ENCODE data around the gene SMG1. TPM values are rescaled to one million over a fixed set of nuclear protein-coding genes. Genes with fewer than 3 reads are reported as not detected.
"Not testable (repeated sequence)": the region's sequence is repeated elsewhere in the genome, so short reads cannot be mapped to it uniquely, and the experiment has no call there.

SMG1 gene
- total and polyA plus RNA-seq, 2 donors (not counting 1 experiment from before 2014, with no cell fraction given), result 30.1 to 101 TPM

DNA sequence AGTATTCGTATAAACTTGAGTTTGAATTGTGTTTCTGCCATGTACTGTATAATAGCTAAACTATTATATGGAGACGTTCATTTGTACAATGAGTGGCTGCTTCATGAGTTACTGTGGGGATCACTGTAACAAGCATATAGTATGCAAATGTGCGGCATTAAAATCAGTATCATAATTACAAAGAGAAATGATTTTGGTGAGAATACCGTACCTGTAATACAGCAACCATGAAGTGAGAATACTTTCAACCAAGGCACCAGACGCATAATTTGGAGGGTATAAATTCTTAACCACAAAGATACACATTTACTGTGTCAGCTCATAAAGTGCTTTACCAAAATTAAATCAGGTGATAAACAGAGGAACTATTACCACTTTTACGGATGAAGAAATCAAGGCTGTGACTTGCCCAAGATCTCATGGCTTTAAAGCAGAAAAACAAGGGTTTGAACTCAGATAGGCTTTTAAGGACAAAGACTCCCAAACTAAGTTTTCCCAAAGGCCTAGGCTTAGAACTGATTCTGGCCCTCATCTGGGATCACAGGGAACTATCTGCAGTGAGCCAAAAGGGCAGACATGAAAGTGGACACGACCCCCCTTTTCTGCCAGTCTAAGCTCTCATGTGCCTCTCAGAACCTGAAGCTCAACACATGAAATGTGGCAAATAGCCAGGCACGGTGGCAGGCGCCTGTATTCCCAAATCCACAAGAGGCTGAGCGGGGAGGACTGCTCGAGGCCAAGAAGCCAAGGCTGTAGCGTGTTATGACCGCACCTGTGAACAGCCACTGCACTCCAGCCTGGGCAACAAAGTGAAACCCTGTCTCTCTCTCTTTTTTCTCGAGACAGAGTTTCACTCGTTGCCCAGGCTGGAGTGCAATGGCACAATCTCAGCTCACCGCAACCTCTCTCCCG, 142.5 kb downstream of the SMG1 start:
- Histone ChIP-seq H4K20me1 (ENCODE audit: control insufficient read depth, extremely low read depth, insufficient read depth, low read length) (peaks cover 10% of the 10 kb centered on the region), H3K9ac (ENCODE audit: insufficient read depth, low read length) (no peak overlapping the region), H3K36me3 (ENCODE audit: control insufficient read depth, insufficient read depth, low read length) (peaks cover 16% of the 10 kb centered on the region), H3K9me3 (ENCODE audit: control insufficient read depth, insufficient read depth, low read depth, low read length) (no peaks in the 10 kb centered on the region), H2AFZ (ENCODE audit: low read length) (no peak overlapping the region), H3K4me3 (replicated peaks in 1 of 4; ENCODE audit: control extremely low read depth in 1 of 4, insufficient read depth in 1 of 4, low read depth in 3 of 4, low read length in 4 of 4) (no peak overlapping the region), H3K4me1 (ENCODE audit: control insufficient read depth, extremely low read depth, insufficient read depth, low read length) (peaks cover 11% of the 10 kb centered on the region), H3K27me3 (ENCODE audit: control insufficient read depth, insufficient read depth, low read length) (no peaks in the 10 kb centered on the region), H3K4me2 (ENCODE audit: extremely low read depth, insufficient read depth, low read length) (no peak overlapping the region), H3K27ac (ENCODE audit: insufficient read depth, low read length) (no peak overlapping the region), H3K79me2 (ENCODE audit: control insufficient read depth, insufficient read depth, low read length) (peaks cover 56% of the 10 kb centered on the region)
- no peak for DNase-seq (ENCODE audit: low read depth in 2 of 2)
- TF ChIP-seq, protein P1, sequence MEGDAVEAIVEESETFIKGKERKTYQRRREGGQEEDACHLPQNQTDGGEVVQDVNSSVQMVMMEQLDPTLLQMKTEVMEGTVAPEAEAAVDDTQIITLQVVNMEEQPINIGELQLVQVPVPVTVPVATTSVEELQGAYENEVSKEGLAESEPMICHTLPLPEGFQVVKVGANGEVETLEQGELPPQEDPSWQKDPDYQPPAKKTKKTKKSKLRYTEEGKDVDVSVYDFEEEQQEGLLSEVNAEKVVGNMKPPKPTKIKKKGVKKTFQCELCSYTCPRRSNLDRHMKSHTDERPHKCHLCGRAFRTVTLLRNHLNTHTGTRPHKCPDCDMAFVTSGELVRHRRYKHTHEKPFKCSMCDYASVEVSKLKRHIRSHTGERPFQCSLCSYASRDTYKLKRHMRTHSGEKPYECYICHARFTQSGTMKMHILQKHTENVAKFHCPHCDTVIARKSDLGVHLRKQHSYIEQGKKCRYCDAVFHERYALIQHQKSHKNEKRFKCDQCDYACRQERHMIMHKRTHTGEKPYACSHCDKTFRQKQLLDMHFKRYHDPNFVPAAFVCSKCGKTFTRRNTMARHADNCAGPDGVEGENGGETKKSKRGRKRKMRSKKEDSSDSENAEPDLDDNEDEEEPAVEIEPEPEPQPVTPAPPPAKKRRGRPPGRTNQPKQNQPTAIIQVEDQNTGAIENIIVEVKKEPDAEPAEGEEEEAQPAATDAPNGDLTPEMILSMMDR (conservative IDR thresholded peaks at IDR 0.05 in 1 of 2, IDR thresholded peaks at IDR 0.05 in 1 of 2; ENCODE audit: low read depth in 1 of 2, low read length in 2 of 2), result no peak
- no peak for TF ChIP-seq EZH2 (IDR thresholded peaks at IDR 0.05; ENCODE audit: low read length, missing control alignments)

DNA sequence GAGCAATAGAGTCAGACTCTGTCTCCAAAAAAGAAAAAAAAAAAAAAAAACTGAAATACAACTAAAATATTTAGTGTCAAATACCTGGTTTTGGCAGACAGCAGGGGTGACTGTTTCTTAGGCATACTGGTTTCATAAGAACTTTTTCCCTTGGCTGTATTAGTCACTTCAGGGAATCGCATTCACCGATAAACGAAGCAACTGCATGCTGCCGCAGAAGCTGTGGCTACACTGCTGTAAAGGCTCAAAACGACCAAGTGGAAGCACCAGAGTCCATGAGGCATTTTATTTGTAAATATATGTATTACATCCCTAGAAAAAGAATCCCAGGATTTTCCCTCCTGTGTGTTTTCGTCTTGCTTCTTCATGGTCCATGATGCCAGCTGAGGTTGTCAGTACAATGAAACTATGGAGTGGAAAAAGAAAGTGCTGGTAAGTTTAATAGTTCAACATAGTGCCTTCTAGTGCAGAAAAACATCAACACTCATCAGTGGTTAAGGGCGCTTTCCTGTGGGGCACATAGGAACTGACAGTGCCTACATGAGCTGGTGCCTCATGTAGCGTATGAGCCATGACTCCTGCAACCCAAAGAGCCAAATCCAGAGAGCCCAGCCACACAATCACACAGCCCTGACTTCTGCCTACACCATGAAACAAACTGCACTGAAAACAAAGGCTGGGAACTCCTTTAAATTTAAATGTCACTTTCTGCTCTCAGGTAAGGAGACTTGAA, 143.3 kb downstream of the SMG1 start:
- Histone ChIP-seq H3K9me3 (ENCODE audit: control insufficient read depth, insufficient read depth, low read depth, low read length) (no peaks in the 10 kb centered on the region), H3K4me2 (ENCODE audit: extremely low read depth, insufficient read depth, low read length) (no peak overlapping the region), H3K4me1 (ENCODE audit: control insufficient read depth, extremely low read depth, insufficient read depth, low read length) (peaks cover 7% of the 10 kb centered on the region), H3K27ac (ENCODE audit: insufficient read depth, low read length) (no peak overlapping the region), H2AFZ (ENCODE audit: low read length) (no peak overlapping the region), H3K4me3 (replicated peaks in 1 of 4; ENCODE audit: control extremely low read depth in 1 of 4, insufficient read depth in 1 of 4, low read depth in 3 of 4, low read length in 4 of 4) (no peak overlapping the region), H3K9ac (ENCODE audit: insufficient read depth, low read length) (no peak overlapping the region), H3K36me3 (ENCODE audit: control insufficient read depth, insufficient read depth, low read length) (peaks cover 16% of the 10 kb centered on the region), H3K79me2 (ENCODE audit: control insufficient read depth, insufficient read depth, low read length) (peaks cover 47% of the 10 kb centered on the region), H4K20me1 (ENCODE audit: control insufficient read depth, extremely low read depth, insufficient read depth, low read length) (peaks cover 9% of the 10 kb centered on the region), H3K27me3 (ENCODE audit: control insufficient read depth, insufficient read depth, low read length) (no peaks in the 10 kb centered on the region)
- no peak for DNase-seq (ENCODE audit: low read depth in 2 of 2)
- TF ChIP-seq, protein P1 (conservative IDR thresholded peaks at IDR 0.05 in 1 of 2, IDR thresholded peaks at IDR 0.05 in 1 of 2; ENCODE audit: low read depth in 1 of 2, low read length in 2 of 2), result no peak
- TF ChIP-seq EZH2 (IDR thresholded peaks at IDR 0.05; ENCODE audit: low read length, missing control alignments), result no peak

DNA sequence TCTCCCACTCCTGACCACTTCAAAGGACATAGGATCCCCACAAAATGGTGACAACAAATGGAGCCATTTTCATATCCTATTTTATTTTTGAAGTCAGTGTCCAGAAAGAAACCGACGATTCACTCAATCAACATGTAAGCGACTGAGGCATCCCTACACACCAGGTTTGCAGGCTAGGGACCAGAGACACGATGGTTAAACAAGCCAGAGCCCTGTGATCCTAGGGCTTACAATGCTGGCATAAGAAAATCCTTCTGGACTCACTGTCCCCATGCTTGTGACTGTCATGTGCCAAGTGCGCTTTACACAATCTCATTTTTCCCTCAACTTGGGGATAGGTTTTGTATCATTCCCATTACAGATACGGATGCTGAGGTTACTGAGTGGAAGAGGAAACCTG, 145.0 kb downstream of the SMG1 start:
- H2AFZ ChIP-seq (ENCODE audit: low read length); H3K27me3 ChIP-seq (ENCODE audit: control insufficient read depth, insufficient read depth, low read length); H3K4me3 ChIP-seq (replicated peaks in 1 of 4; ENCODE audit: control extremely low read depth in 1 of 4, insufficient read depth in 1 of 4, low read depth in 3 of 4, low read length in 4 of 4); H3K9ac ChIP-seq (ENCODE audit: insufficient read depth, low read length); H3K4me2 ChIP-seq (ENCODE audit: extremely low read depth, insufficient read depth, low read length); H3K9me3 ChIP-seq (ENCODE audit: control insufficient read depth, insufficient read depth, low read depth, low read length); DNase-seq (ENCODE audit: low read depth in 2 of 2); H3K27ac ChIP-seq (ENCODE audit: insufficient read depth, low read length); H3K4me1 ChIP-seq (ENCODE audit: control insufficient read depth, extremely low read depth, insufficient read depth, low read length); H4K20me1 ChIP-seq (ENCODE audit: control insufficient read depth, extremely low read depth, insufficient read depth, low read length): not testable (repeated sequence)
- peaks cover 11% of the 10 kb centered on the region for H3K36me3 ChIP-seq (ENCODE audit: control insufficient read depth, insufficient read depth, low read length)
- peaks cover 31% of the 10 kb centered on the region for H3K79me2 ChIP-seq (ENCODE audit: control insufficient read depth, insufficient read depth, low read length)

DNA sequence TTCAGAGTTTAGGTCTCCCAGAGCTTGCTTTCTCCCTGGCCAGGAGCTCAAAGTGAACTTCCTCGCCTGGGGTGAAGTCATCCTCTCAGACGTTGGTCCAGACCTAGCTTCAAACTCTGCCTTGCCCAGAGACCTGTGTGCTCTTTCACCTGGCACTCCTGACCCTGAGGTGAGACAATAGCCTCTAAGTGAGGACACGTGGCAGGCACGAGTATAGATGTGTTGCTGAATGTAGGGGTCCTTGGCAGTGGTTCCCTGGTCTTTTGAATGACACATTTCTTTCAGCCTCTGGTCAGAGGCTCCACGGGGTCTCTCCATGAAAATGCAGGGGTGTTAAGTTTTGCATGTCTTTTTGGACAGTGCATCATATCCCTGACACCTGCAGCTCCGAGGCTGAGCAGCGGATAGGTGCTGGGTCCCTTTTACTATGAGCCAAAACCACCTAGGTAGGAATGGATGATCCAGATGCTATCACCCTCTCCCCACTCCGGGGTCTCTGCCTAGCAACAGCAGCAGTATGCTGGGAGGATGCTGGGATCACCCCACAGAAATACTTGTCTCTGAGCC, 145.7 kb downstream of the SMG1 start:
- DNase-seq (ENCODE audit: low read depth in 2 of 2); H4K20me1 ChIP-seq (ENCODE audit: control insufficient read depth, extremely low read depth, insufficient read depth, low read length); H3K4me1 ChIP-seq (ENCODE audit: control insufficient read depth, extremely low read depth, insufficient read depth, low read length); H3K4me3 ChIP-seq (replicated peaks in 1 of 4; ENCODE audit: control extremely low read depth in 1 of 4, insufficient read depth in 1 of 4, low read depth in 3 of 4, low read length in 4 of 4); H3K9me3 ChIP-seq (ENCODE audit: control insufficient read depth, insufficient read depth, low read depth, low read length); H3K36me3 ChIP-seq (ENCODE audit: control insufficient read depth, insufficient read depth, low read length); H3K27ac ChIP-seq (ENCODE audit: insufficient read depth, low read length); H3K4me2 ChIP-seq (ENCODE audit: extremely low read depth, insufficient read depth, low read length); H3K9ac ChIP-seq (ENCODE audit: insufficient read depth, low read length); H3K27me3 ChIP-seq (ENCODE audit: control insufficient read depth, insufficient read depth, low read length); H2AFZ ChIP-seq (ENCODE audit: low read length): not testable (repeated sequence)
- H3K79me2 ChIP-seq (ENCODE audit: control insufficient read depth, insufficient read depth, low read length), result peaks cover 24% of the 10 kb centered on the region

DNA sequence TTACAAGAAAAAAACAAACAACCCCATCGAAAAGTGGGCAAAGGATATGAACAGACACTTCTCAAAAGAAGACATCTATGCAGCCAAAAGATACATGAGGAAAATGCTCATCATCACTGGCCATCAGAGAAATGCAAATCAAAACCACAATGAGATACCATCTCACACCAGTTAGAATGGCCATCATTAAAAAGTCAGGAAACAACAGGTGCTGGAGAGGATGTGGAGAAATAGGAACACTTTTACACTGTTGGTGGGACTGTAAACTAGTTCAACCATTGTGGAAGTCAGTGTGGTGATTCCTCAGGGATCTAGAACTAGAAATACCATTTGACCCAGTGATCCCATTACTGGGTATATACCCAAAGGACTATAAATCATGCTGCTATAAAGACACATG, 148.5 kb downstream of the SMG1 start:
- not testable (repeated sequence) for H3K4me3 ChIP-seq (replicated peaks in 1 of 4; ENCODE audit: control extremely low read depth in 1 of 4, insufficient read depth in 1 of 4, low read depth in 3 of 4, low read length in 4 of 4); H3K36me3 ChIP-seq (ENCODE audit: control insufficient read depth, insufficient read depth, low read length); H3K9ac ChIP-seq (ENCODE audit: insufficient read depth, low read length); H4K20me1 ChIP-seq (ENCODE audit: control insufficient read depth, extremely low read depth, insufficient read depth, low read length); H3K27ac ChIP-seq (ENCODE audit: insufficient read depth, low read length); H3K27me3 ChIP-seq (ENCODE audit: control insufficient read depth, insufficient read depth, low read length); H3K4me2 ChIP-seq (ENCODE audit: extremely low read depth, insufficient read depth, low read length); H3K4me1 ChIP-seq (ENCODE audit: control insufficient read depth, extremely low read depth, insufficient read depth, low read length); H3K79me2 ChIP-seq (ENCODE audit: control insufficient read depth, insufficient read depth, low read length); H3K9me3 ChIP-seq (ENCODE audit: control insufficient read depth, insufficient read depth, low read depth, low read length); H2AFZ ChIP-seq (ENCODE audit: low read length); DNase-seq (ENCODE audit: low read depth in 2 of 2)
